H1 (cell line): ENCODE measurements around the gene THPO. TPM values are rescaled to one million over a fixed set of nuclear protein-coding genes. Genes with fewer than 3 reads are reported as not detected.

Source experiments
- CTCF ChIA-PET: fragments of 300-600 bp; sonication (Branson Sonifier 250); formaldehyde crosslinking; loops from one replicate; lab custom pipeline; 2021; ENCODE audit not compliant: partially characterized antibody; lab: Charles Lee
- POLR2A ChIA-PET: fragments of 300-600 bp; sonication (Branson Sonifier 250); formaldehyde crosslinking; loops from one replicate; lab custom pipeline; 2021; ENCODE audit warnings: inconsistent platforms; ENCODE audit not compliant: partially characterized antibody; lab: Charles Lee
- DNase-seq, 2 experiments: peaks; one replicate each; pipeline versions ENCODE4 v3.0.0 to v3.0.0-alpha.2; 2010 to 2022; ENCODE audit warnings: low spot score in 2 of 2, low read depth in 1 of 2, mixed read lengths in 1 of 2
- FAIRE-seq: peaks from 2 replicates; lab custom pipeline; 2011; peaks lifted over from hg19 to GRCh38; lab: Jason Lieb, UNC
- H2AFZ ChIP-seq: 2 replicates; pipeline ENCODE4 v1.8.1; 2012; ENCODE audit warnings: low read length, inconsistent platforms
- H2AK5ac ChIP-seq: 2 replicates; pipeline ENCODE4 v1.6.1; 2013; ENCODE audit warnings: low read depth, low read length
- H2BK120ac ChIP-seq: replicated peaks from 2 replicates; pipeline ENCODE3; 2013; ENCODE audit warnings: low read depth, low read length, inconsistent platforms
- H2BK12ac ChIP-seq: 2 replicates; pipeline ENCODE4 v1.6.1; 2013; ENCODE audit warnings: low read depth, low read length
- H2BK15ac ChIP-seq: 2 replicates; pipeline ENCODE4 v1.6.1; 2013; ENCODE audit warnings: low read length
- H2BK20ac ChIP-seq: 2 replicates; pipeline ENCODE4 v1.6.1; 2013; ENCODE audit warnings: low read length
- H2BK5ac ChIP-seq: 2 replicates; pipeline ENCODE4 v1.6.1; 2013; ENCODE audit warnings: low read depth, low read length
- H3K14ac ChIP-seq: 2 replicates; pipeline ENCODE4 v1.6.1; 2013; ENCODE audit warnings: inconsistent platforms; ENCODE audit not compliant: insufficient read length
- H3K18ac ChIP-seq: 2 replicates; pipeline ENCODE4 v1.6.1; 2013; ENCODE audit warnings: low read length; ENCODE audit errors: extremely low read depth
- H3K23ac ChIP-seq: 2 replicates; pipeline ENCODE4 v1.6.1; 2013; ENCODE audit warnings: inconsistent platforms; ENCODE audit not compliant: insufficient read length
- H3K23me2 ChIP-seq: 2 replicates; pipeline ENCODE4 v1.6.1; 2013; ENCODE audit warnings: low read depth, low read length
- H3K27ac ChIP-seq: 2 replicates; pipeline ENCODE4 v1.6.1; 2011; ENCODE audit warnings: low read depth, low read length, inconsistent platforms
- H3K27me3 ChIP-seq, 4 experiments: replicated peaks in 1 of 4; 1 replicate in 1 of 4; 2 replicates in 3 of 4; pipeline versions ENCODE4 v1.6.1 to v1.8.1; 2011 to 2013; ENCODE audit warnings: low read length in 3 of 4, mild to moderate bottlenecking in 3 of 4, inconsistent platforms in 2 of 4, mixed read lengths in 2 of 4, moderate library complexity in 1 of 4; ENCODE audit not compliant: control insufficient read depth in 3 of 4, insufficient read depth in 3 of 4; ENCODE audit errors: extremely low read depth in 1 of 4
- H3K36me3 ChIP-seq, 4 experiments: 2 replicates each; pipeline versions ENCODE4 v1.6.1 to v1.8.1; 2011 to 2013; ENCODE audit warnings: mild to moderate bottlenecking in 4 of 4, low read length in 3 of 4, moderate library complexity in 2 of 4, control low read depth in 1 of 4, inconsistent platforms in 1 of 4; ENCODE audit not compliant: insufficient read depth in 4 of 4, control insufficient read depth in 2 of 4
- H3K4ac ChIP-seq: replicated peaks from 2 replicates; pipeline ENCODE3; 2013; ENCODE audit warnings: low read length, low read depth, mixed read lengths, inconsistent platforms; ENCODE audit not compliant: insufficient read length
- H3K4me1 ChIP-seq, 4 experiments: replicated peaks in 1 of 4; 1 replicate in 1 of 4; 2 replicates in 3 of 4; pipeline versions ENCODE4 v1.6.1 to v1.8.1; 2011 to 2013; ENCODE audit warnings: low read length in 3 of 4, inconsistent platforms in 2 of 4, mixed read lengths in 1 of 4; ENCODE audit not compliant: insufficient read depth in 4 of 4, control insufficient read depth in 3 of 4
- H3K4me2 ChIP-seq, 2 experiments: 2 replicates each; pipeline versions ENCODE4 v1.6.1 to v1.8.1; 2011 to 2013; ENCODE audit warnings: low read depth in 2 of 2, low read length in 2 of 2, control low read depth in 1 of 2, inconsistent platforms in 1 of 2, mild to moderate bottlenecking in 1 of 2; ENCODE audit not compliant: insufficient read depth in 1 of 2
- H3K4me3 ChIP-seq, 4 experiments: fragments of 200-600, 300-600 bp in 1 of 4; sonication (generic), shearing (Covaris generic), sonication (Bioruptor Twin) in 1 of 4; 2 replicates each; pipeline versions ENCODE4 v1.5.1 to v1.8.1; 2011 to 2016; ENCODE audit warnings: low read length in 4 of 4, low read depth in 3 of 4, control low read depth in 2 of 4, inconsistent platforms in 2 of 4, mild to moderate bottlenecking in 2 of 4, mixed read lengths in 1 of 4, moderate library complexity in 1 of 4; ENCODE audit not compliant: insufficient read depth in 2 of 4; ENCODE audit errors: extremely low read depth in 1 of 4
- H3K56ac ChIP-seq: replicated peaks from 2 replicates; pipeline ENCODE3; 2013; ENCODE audit warnings: low read depth, mild to moderate bottlenecking, mixed read lengths, low read length, inconsistent platforms; ENCODE audit not compliant: insufficient read length
- H3K79me1 ChIP-seq: 2 replicates; pipeline ENCODE4 v1.6.1; 2013; ENCODE audit warnings: low read depth, low read length, control low read depth
- H3K79me2 ChIP-seq, 2 experiments: 2 replicates each; pipeline versions ENCODE4 v1.6.1 to v1.8.1; 2012 to 2013; ENCODE audit warnings: low read length in 2 of 2, mild to moderate bottlenecking in 2 of 2, inconsistent platforms in 1 of 2; ENCODE audit not compliant: insufficient read depth in 2 of 2, control insufficient read depth in 1 of 2
- H3K9ac ChIP-seq, 4 experiments: replicated peaks in 1 of 4; 1 replicate in 1 of 4; 2 replicates in 3 of 4; pipeline versions ENCODE4 v1.6.1 to v1.8.1; 2011 to 2013; ENCODE audit warnings: low read depth in 3 of 4, low read length in 3 of 4, control low read depth in 2 of 4, mild to moderate bottlenecking in 2 of 4, moderate library complexity in 2 of 4, inconsistent platforms in 1 of 4; ENCODE audit errors: extremely low read depth in 1 of 4
- H3K9me3 ChIP-seq, 2 experiments: 2 replicates each; pipeline versions ENCODE4 v1.6.1 to v1.8.1; 2012 to 2013; ENCODE audit warnings: mild to moderate bottlenecking in 2 of 2, moderate library complexity in 2 of 2, control low read depth in 1 of 2, inconsistent platforms in 1 of 2, low read depth in 1 of 2, low read length in 1 of 2, mixed read lengths in 1 of 2; ENCODE audit not compliant: insufficient read depth in 2 of 2
- H4K20me1 ChIP-seq, 2 experiments: replicated peaks in 1 of 2; 2 replicates each; pipeline versions ENCODE3 to v1.8.1; 2011 to 2013; ENCODE audit warnings: inconsistent platforms in 2 of 2, low read length in 2 of 2, mild to moderate bottlenecking in 1 of 2; ENCODE audit not compliant: insufficient read depth in 2 of 2, control insufficient read depth in 1 of 2
- H4K5ac ChIP-seq: 2 replicates; pipeline ENCODE4 v1.6.1; 2013; ENCODE audit warnings: low read length, low read depth, mixed read lengths, inconsistent platforms; ENCODE audit not compliant: insufficient read length
- H4K8ac ChIP-seq: 2 replicates; pipeline ENCODE4 v1.8.0; 2013; ENCODE audit warnings: mild to moderate bottlenecking, moderate library complexity, low read length, inconsistent platforms; ENCODE audit not compliant: insufficient read depth; ENCODE audit errors: extremely low read depth
- H4K91ac ChIP-seq: replicated peaks from 2 replicates; pipeline ENCODE3; 2013; ENCODE audit warnings: low read length, mixed read lengths, inconsistent platforms; ENCODE audit not compliant: insufficient read length
- ATF3 ChIP-seq: IDR thresholded peaks from 2 replicates; pipeline ENCODE4 v1.6.1; 2011; ENCODE audit warnings: low read depth, mild to moderate bottlenecking, low read length; ENCODE audit not compliant: insufficient read depth
- BRCA1 ChIP-seq: IDR thresholded peaks from 2 replicates; pipeline ENCODE4 v1.6.1; 2012; ENCODE audit warnings: low read depth, low read length, improper control_type of control experiment
- CHD2 ChIP-seq: IDR thresholded peaks from 2 replicates; pipeline ENCODE4 v1.6.1; 2012; ENCODE audit warnings: low read length, improper control_type of control experiment
- HDAC6 ChIP-seq: IDR thresholded peaks from one replicate; pipeline ENCODE4 v1.7.1; 2012; ENCODE audit warnings: low read depth, mild to moderate bottlenecking, inconsistent platforms, low read length, moderate library complexity
- NANOG ChIP-seq: IDR thresholded peaks from 2 replicates; pipeline ENCODE4 v1.6.1; 2011; ENCODE audit warnings: low read length, low read depth, mild to moderate bottlenecking, inconsistent platforms; ENCODE audit not compliant: insufficient read depth, poor library complexity, severe bottlenecking
- POLR2A ChIP-seq, 2 experiments: IDR thresholded peaks; 1 replicate in 1 of 2; 2 replicates in 1 of 2; pipeline ENCODE4 v1.6.1; 2011; ENCODE audit warnings: low read depth in 2 of 2, low read length in 2 of 2, mild to moderate bottlenecking in 2 of 2; ENCODE audit errors: control extremely low read depth in 1 of 2
- POU5F1 ChIP-seq: IDR thresholded peaks from 2 replicates; pipeline ENCODE4 v1.6.1; 2011; ENCODE audit warnings: low read depth, mild to moderate bottlenecking, low read length, moderate library complexity
- RAD21 ChIP-seq, 2 experiments: IDR thresholded peaks in 1 of 2; conservative IDR thresholded peaks in 1 of 2; 2 replicates each; pipeline ENCODE4 v1.6.1; 2011; ENCODE audit warnings: low read depth in 2 of 2, low read length in 2 of 2, improper control_type of control experiment in 1 of 2, inconsistent platforms in 1 of 2, mild to moderate bottlenecking in 1 of 2, moderate library complexity in 1 of 2
- RNF2 ChIP-seq: fragments of 200-900, 300-1000 bp; sonication (generic); IDR thresholded peaks from 2 replicates; pipeline ENCODE4 v1.7.1; 2016; ENCODE audit warnings: borderline replicate concordance, low read depth, mild to moderate bottlenecking, antibody characterized with exemption, low read length; ENCODE audit not compliant: poor library complexity, severe bottlenecking; ENCODE audit errors: missing control alignments
- RXRA ChIP-seq: IDR thresholded peaks from 2 replicates; pipeline ENCODE4 v1.6.1; 2011; ENCODE audit warnings: low read depth, mild to moderate bottlenecking, low read length, moderate library complexity; ENCODE audit not compliant: insufficient read depth
- SAP30 ChIP-seq: fragments of 300-600 bp; sonication (generic); IDR thresholded peaks from 2 replicates; pipeline ENCODE4 v1.7.1; 2012; ENCODE audit warnings: low read length, moderate library complexity, mild to moderate bottlenecking, inconsistent platforms; ENCODE audit not compliant: insufficient read depth, insufficient replicate concordance
- SP1 ChIP-seq: IDR thresholded peaks from 2 replicates; pipeline ENCODE4 v1.6.1; 2011; ENCODE audit warnings: low read depth, low read length
- WGBS, 2 experiments: shearing (Covaris generic) in 1 of 2; methylation state at CpG; one replicate each; pipeline versions ENCODE4 v1.1.6 to v1.1.7; 2013 to 2015; ENCODE audit warnings: low lambda C conversion rate in 2 of 2, mixed read lengths in 2 of 2, inconsistent platforms in 1 of 2, low coverage in 1 of 2, missing lambda C conversion rate in 1 of 2; ENCODE audit not compliant: insufficient replicate concordance in 2 of 2, insufficient coverage in 1 of 2, insufficient read length in 1 of 2; ENCODE audit errors: extremely low coverage in 1 of 2, missing lambda C conversion rate in 1 of 2; 5-methylcytosine and 5-hydroxymethylcytosine counted together
- polyA plus RNA-seq, 7 experiments: library from polyadenylated mRNA; depleted of rRNA in 3 of 7; stranded (reverse) in 5 of 7; unstranded in 2 of 7; fragments of >200 nt in 5 of 7; fragments of 200-250 nt in 2 of 7; gene quantifications; 1 replicate in 5 of 7; 2 replicates in 1 of 7; 4 replicates in 1 of 7; pipeline versions ENCODE4 v1.2.1 to v1.2.3, GENCODE V29; 2011 to 2013; ENCODE audit warnings: missing spikeins in 2 of 7, mixed read lengths in 2 of 7
- total RNA-seq: library from RNA; stranded (reverse); fragmentation: NEBNext Ultra II Directional; extraction: Animal tissue kit (Norgen Biotek cat#: 25700); gene quantifications from 2 replicates; pipeline ENCODE4 v1.2.1, GENCODE V29; 2021

THPO gene
- total and polyA plus RNA-seq, 2 of the 8 experiments (the other 6 are each of a cell fraction or from before 2014, with no cell fraction given), result 0.82 to 1.2 TPM

DNA sequence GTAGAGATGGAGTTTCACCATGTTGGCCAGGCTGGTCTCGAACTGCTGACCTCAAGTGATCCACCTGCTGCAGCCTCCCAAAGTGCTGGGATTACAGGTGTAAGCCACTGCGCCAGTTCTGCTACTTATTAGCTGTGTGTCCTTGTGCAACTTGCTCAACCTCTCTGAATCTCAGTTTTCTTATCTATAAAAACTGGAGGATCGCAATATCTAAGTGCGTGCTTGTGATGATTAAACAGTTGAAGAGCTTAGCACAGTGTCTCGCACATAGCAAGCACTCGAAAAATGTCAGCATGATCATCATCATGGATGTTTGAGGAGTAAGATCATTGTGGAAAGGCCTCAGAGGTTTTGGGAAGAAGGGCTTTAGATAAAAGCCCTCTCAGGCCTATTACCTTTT, 27.4 kb downstream of the THPO start:
- Histone ChIP-seq H3K18ac (no peak overlapping the region), H2AFZ (no peak overlapping the region), H4K5ac (no peak overlapping the region), H3K9me3 (no peaks in the 10 kb centered on the region), H3K14ac (no peak overlapping the region), H3K4me1 (peaks cover 0 to 7% (median 4%) of the 10 kb centered on the region in 4 experiments; a peak in 3 of 7 replicates), H3K79me2 (no peaks in the 10 kb centered on the region), H2BK5ac (no peak overlapping the region), H3K27ac (no peak overlapping the region), H3K23me2 (no peaks in the 10 kb centered on the region), H2BK20ac (no peak overlapping the region), H3K4me2 (no peak overlapping the region), H3K4me3 (no peak overlapping the region), H4K91ac (no peak overlapping the region), H4K8ac (no peak overlapping the region), H3K27me3 (no peaks in the 10 kb centered on the region), H3K9ac (0 out of 7 replicates have a peak overlapping the region, but pooled peaks of 1 of the 4 experiments have one; percentile 11), H3K4ac (no peak overlapping the region), H2BK120ac (no peak overlapping the region), H4K20me1 (peaks cover 0 to 14% of the 10 kb centered on the region in 2 experiments), H3K36me3 (peaks cover 4 to 23% (median 16%) of the 10 kb centered on the region in 4 experiments; a peak in 7 of 8 replicates), H2BK12ac (no peak overlapping the region), H2BK15ac (no peak overlapping the region), H3K79me1 (no peaks in the 10 kb centered on the region; the same call in 1 of the 2 replicates), H2AK5ac (no peak overlapping the region), H3K23ac (no peak overlapping the region), H3K56ac (no peak overlapping the region)
- DNase-seq, result no peak
- POLR2A ChIA-PET, result interaction anchor here (1.3 to 3.6 kb wide), 3 partner anchors 8 to 12 kb away, joined by 4 to 23 read pairs (median 6); partner anchors contain the start of genes CLCN2 and POLR2H
- no peak for TF ChIP-seq RNF2
- TF ChIP-seq RAD21 (IDR thresholded peaks at IDR 0.05 in 1 of 2, conservative IDR thresholded peaks at IDR 0.05 in 1 of 2; ENCODE audit: low read depth in 2 of 2, low read length in 2 of 2), result no peak
- no peak for TF ChIP-seq ATF3
- no peak for TF ChIP-seq SAP30
- TF ChIP-seq HDAC6, result no peak
- no peak for TF ChIP-seq SP1
- no peak for TF ChIP-seq NANOG
- TF ChIP-seq POLR2A (IDR thresholded peaks at IDR 0.05; ENCODE audit: control extremely low read depth in 1 of 2, low read depth in 2 of 2, low read length in 2 of 2), result no peak
- no peak for TF ChIP-seq RXRA
- no peak for TF ChIP-seq CHD2
- TF ChIP-seq BRCA1, result no peak
- no peak for TF ChIP-seq POU5F1
- FAIRE-seq, result no peak
- WGBS, 2 experiments, result 92% methylated on average over 6 of the region's 6 CpGs; no CpG with 5 or more reads in 1 of the 2 experiments
- CTCF ChIA-PET, result interaction anchor here (0.9 to 6.8 kb wide), 6 partner anchors 7 to 190 kb away, joined by 3 to 49 read pairs (median 4); partner anchors contain the start of gene FAM131A
